HepG2 (cell line): ENCODE results near the gene HEXIM1. TPM values are rescaled to one million over a fixed set of nuclear protein-coding genes. Genes with fewer than 3 reads are reported as not detected.

ENCODE experiments used
- AGO2 ChIP-seq: fragments of 200-400 bp; formaldehyde crosslinking; optimal IDR thresholded peaks from 2 replicates; pipeline ENCODE3; 2017; ENCODE audit warnings: mild to moderate bottlenecking, low read depth, low read length, moderate library complexity
- CEBPG ChIP-seq: IDR thresholded peaks from 2 replicates; pipeline ENCODE4 v1.6.1; 2016
- FOXK1 ChIP-seq: sonication (generic); formaldehyde crosslinking; IDR thresholded peaks from 2 replicates; pipeline ENCODE4 v1.4.0; 2020; ENCODE audit warnings: low read depth, missing genetic modification reagents, borderline replicate concordance
- JUNB ChIP-seq: sonication (generic); formaldehyde crosslinking; IDR thresholded peaks from 2 replicates; pipeline ENCODE4 v1.8.0; 2022; ENCODE audit warnings: missing genetic modification reagents, mild to moderate bottlenecking, borderline replicate concordance
- NCOR1 ChIP-seq: fragments of 200-600 bp; sonication (generic); IDR thresholded peaks from 2 replicates; pipeline ENCODE4 v1.7.0; 2017; ENCODE audit warnings: antibody characterized with exemption, low read length, borderline replicate concordance
- PTBP1 ChIP-seq: fragments of 200-400 bp; formaldehyde crosslinking; IDR thresholded peaks from 2 replicates; pipeline ENCODE4 v1.6.1; 2018; ENCODE audit warnings: low read length, low read depth; ENCODE audit not compliant: poor library complexity, severe bottlenecking
- TARDBP ChIP-seq: sonication (generic); formaldehyde crosslinking; IDR thresholded peaks from 2 replicates; pipeline ENCODE4 v1.8.0; 2022; ENCODE audit warnings: mild to moderate bottlenecking, missing genetic modification reagents
- ZBTB33 ChIP-seq: sonication (generic); formaldehyde crosslinking; IDR thresholded peaks from 2 replicates; pipeline ENCODE4 v1.4.0; 2020; ENCODE audit warnings: missing genetic modification reagents
- ZBTB38 ChIP-seq: sonication (generic); formaldehyde crosslinking; IDR thresholded peaks from 2 replicates; pipeline ENCODE4 v1.5.1; 2020; ENCODE audit warnings: mild to moderate bottlenecking, missing genetic modification reagents
- ZEB1 ChIP-seq: IDR thresholded peaks from 2 replicates; pipeline ENCODE4 v1.6.1; 2012; ENCODE audit warnings: mild to moderate bottlenecking, low read depth, inconsistent platforms; ENCODE audit not compliant: insufficient replicate concordance
- ZNF232 ChIP-seq: sonication (generic); formaldehyde crosslinking; IDR thresholded peaks from 2 replicates; pipeline ENCODE4 v1.4.0; 2020; ENCODE audit warnings: missing genetic modification reagents, borderline replicate concordance
- ZNF3 ChIP-seq: IDR thresholded peaks from 2 replicates; pipeline ENCODE4 v1.7.0; 2017; ENCODE audit warnings: inconsistent platforms
- ZNF564 ChIP-seq: sonication (generic); formaldehyde crosslinking; IDR thresholded peaks from 2 replicates; pipeline ENCODE4 v1.8.1; 2023; ENCODE audit warnings: mild to moderate bottlenecking, missing genetic modification reagents
- ZNF788 ChIP-seq: sonication (generic); formaldehyde crosslinking; IDR thresholded peaks from 2 replicates; pipeline ENCODE4 v1.5.0; 2020; ENCODE audit warnings: mild to moderate bottlenecking, missing genetic modification reagents, borderline replicate concordance
- ZNF800 ChIP-seq: sonication (generic); formaldehyde crosslinking; IDR thresholded peaks from 2 replicates; pipeline ENCODE4 v1.4.0; 2020; ENCODE audit warnings: missing genetic modification reagents
- polyA plus RNA-seq, 8 experiments: library from polyadenylated mRNA; depleted of rRNA in 3 of 8; stranded (reverse) in 7 of 8; unstranded in 1 of 8; fragments of >200 nt; fragmentation: Illumina TruSeq in 4 of 8; extraction: Trizol in 4 of 8; gene quantifications; 2 replicates each; pipeline versions ENCODE4 v1.2.1 to v1.2.3, GENCODE V29; 2011 to 2016; ENCODE audit warnings: low read depth in 4 of 8, missing spikeins in 1 of 8, mixed read lengths in 1 of 8; ENCODE audit not compliant: insufficient read depth in 1 of 8
- total RNA-seq, 5 experiments: library from RNA; depleted of rRNA; stranded (reverse); fragments of >200 nt; fragmentation: Illumina TruSeq; extraction: Trizol; gene quantifications; 2 replicates each; pipeline ENCODE4 v1.2.3, GENCODE V29; 2016; ENCODE audit warnings: low read depth in 1 of 5
- TF ChIP-seq, protein P1 (sequence below): sonication (generic); formaldehyde crosslinking; IDR thresholded peaks from 2 replicates; pipeline ENCODE4 v1.8.0; 2022; ENCODE audit warnings: mild to moderate bottlenecking, missing genetic modification reagents, borderline replicate concordance
- TF ChIP-seq, protein P2 (sequence below): sonication (generic); formaldehyde crosslinking; IDR thresholded peaks from 2 replicates; pipeline ENCODE4 v1.8.0; 2023; ENCODE audit warnings: mild to moderate bottlenecking, missing genetic modification reagents
- TF ChIP-seq, protein P3 (sequence below): sonication (generic); formaldehyde crosslinking; IDR thresholded peaks from 2 replicates; pipeline ENCODE4 v1.4.0; 2020; ENCODE audit warnings: missing genetic modification reagents, borderline replicate concordance

HEXIM1 gene
- total and polyA plus RNA-seq, 2 of the 13 experiments (the other 11 are each of a cell fraction or from before 2014, with no cell fraction given), result 10.5 to 16.6 TPM

- no peak for TF ChIP-seq TARDBP (CRISPR knock-in tag)
- TF ChIP-seq ZNF800 (CRISPR knock-in tag), result no peak
- TF ChIP-seq ZNF232 (CRISPR knock-in tag), result no peak
- TF ChIP-seq PTBP1, result peak; percentile 16
- TF ChIP-seq, protein P1, sequence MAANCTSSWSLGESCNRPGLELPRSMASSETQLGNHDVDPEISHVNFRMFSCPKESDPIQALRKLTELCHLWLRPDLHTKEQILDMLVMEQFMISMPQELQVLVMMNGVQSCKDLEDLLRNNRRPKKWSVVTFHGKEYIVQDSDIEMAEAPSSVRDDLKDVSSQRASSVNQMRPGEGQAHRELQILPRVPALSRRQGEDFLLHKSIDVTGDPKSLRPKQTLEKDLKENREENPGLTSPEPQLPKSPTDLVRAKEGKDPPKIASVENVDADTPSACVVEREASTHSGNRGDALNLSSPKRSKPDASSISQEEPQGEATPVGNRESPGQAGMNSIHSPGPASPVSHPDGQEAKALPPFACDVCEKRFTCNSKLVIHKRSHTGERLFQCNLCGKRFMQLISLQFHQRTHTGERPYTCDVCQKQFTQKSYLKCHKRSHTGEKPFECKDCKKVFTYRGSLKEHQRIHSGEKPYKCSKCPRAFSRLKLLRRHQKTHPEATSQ (CRISPR knock-in tag), result no peak
- TF ChIP-seq ZNF3, result no peak
- no peak for TF ChIP-seq FOXK1
- TF ChIP-seq NCOR1, result no peak
- TF ChIP-seq ZNF788 (CRISPR knock-in tag), result 0 out of 2 replicates have a peak, but pooled peaks have one; percentile 18
- no peak for TF ChIP-seq ZEB1
- peak; percentile 75 for TF ChIP-seq ZBTB33 (CRISPR knock-in tag)
- TF ChIP-seq JUNB (CRISPR knock-in tag), result no peak
- TF ChIP-seq, protein P2, sequence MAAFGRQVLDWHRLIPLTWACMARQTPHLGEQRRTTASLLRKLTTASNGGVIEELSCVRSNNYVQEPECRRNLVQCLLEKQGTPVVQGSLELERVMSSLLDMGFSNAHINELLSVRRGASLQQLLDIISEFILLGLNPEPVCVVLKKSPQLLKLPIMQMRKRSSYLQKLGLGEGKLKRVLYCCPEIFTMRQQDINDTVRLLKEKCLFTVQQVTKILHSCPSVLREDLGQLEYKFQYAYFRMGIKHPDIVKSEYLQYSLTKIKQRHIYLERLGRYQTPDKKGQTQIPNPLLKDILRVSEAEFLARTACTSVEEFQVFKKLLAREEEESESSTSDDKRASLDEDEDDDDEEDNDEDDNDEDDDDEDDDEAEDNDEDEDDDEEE (CRISPR knock-in tag), result no peak
- peak; percentile 24; the same call in 1 of the 2 replicates for TF ChIP-seq ZBTB38
- TF ChIP-seq CEBPG, result no peak
- TF ChIP-seq, protein P3, sequence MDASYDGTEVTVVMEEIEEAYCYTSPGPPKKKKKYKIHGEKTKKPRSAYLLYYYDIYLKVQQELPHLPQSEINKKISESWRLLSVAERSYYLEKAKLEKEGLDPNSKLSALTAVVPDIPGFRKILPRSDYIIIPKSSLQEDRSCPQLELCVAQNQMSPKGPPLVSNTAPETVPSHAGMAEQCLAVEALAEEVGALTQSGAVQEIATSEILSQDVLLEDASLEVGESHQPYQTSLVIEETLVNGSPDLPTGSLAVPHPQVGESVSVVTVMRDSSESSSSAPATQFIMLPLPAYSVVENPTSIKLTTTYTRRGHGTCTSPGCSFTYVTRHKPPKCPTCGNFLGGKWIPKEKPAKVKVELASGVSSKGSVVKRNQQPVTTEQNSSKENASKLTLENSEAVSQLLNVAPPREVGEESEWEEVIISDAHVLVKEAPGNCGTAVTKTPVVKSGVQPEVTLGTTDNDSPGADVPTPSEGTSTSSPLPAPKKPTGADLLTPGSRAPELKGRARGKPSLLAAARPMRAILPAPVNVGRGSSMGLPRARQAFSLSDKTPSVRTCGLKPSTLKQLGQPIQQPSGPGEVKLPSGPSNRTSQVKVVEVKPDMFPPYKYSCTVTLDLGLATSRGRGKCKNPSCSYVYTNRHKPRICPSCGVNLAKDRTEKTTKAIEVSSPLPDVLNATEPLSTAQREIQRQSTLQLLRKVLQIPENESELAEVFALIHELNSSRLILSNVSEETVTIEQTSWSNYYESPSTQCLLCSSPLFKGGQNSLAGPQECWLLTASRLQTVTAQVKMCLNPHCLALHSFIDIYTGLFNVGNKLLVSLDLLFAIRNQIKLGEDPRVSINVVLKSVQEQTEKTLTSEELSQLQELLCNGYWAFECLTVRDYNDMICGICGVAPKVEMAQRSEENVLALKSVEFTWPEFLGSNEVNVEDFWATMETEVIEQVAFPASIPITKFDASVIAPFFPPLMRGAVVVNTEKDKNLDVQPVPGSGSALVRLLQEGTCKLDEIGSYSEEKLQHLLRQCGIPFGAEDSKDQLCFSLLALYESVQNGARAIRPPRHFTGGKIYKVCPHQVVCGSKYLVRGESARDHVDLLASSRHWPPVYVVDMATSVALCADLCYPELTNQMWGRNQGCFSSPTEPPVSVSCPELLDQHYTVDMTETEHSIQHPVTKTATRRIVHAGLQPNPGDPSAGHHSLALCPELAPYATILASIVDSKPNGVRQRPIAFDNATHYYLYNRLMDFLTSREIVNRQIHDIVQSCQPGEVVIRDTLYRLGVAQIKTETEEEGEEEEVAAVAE (CRISPR knock-in tag), result no peak
- no peak for TF ChIP-seq ZNF564
- TF ChIP-seq AGO2, result no peak
Measured at GRCh38 chr17:45127207-45127547, 21.1 kb upstream of the HEXIM1 start (continued).
